ENCODE results near the gene FANCD2.

DNA sequence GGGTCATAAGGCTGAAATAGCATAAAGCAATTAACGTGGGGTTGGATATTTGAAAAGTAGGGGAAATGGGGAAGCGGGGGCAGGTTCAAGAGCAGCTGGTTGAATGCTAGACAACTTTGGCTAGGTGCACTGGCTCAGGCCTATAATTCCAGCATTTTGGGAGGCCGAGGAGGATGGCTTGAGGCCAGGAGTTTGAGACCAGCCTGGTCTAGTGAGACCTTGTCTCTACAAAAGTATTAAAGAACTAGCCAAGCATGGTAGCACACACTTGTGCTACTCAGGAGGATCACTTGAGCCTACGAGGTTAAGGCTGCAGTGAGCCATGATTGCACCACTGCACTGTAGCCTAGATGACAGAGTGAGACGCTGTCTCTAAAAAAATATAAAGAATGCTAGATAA, 6.9 kb upstream of the FANCD2 start:
- TF ChIP-seq POLR2AphosphoS5 (IDR thresholded peaks at IDR 0.05) (no peak), POLR2A (IDR thresholded peaks at IDR 0.05) (no peak), EP300 (IDR thresholded peaks at IDR 0.05) (no peak)
- TF ChIP-seq, protein P1, sequence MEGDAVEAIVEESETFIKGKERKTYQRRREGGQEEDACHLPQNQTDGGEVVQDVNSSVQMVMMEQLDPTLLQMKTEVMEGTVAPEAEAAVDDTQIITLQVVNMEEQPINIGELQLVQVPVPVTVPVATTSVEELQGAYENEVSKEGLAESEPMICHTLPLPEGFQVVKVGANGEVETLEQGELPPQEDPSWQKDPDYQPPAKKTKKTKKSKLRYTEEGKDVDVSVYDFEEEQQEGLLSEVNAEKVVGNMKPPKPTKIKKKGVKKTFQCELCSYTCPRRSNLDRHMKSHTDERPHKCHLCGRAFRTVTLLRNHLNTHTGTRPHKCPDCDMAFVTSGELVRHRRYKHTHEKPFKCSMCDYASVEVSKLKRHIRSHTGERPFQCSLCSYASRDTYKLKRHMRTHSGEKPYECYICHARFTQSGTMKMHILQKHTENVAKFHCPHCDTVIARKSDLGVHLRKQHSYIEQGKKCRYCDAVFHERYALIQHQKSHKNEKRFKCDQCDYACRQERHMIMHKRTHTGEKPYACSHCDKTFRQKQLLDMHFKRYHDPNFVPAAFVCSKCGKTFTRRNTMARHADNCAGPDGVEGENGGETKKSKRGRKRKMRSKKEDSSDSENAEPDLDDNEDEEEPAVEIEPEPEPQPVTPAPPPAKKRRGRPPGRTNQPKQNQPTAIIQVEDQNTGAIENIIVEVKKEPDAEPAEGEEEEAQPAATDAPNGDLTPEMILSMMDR (IDR thresholded peaks at IDR 0.05) = no peak
